H1 (cell line): ENCODE data around the gene ACSL3. TPM values are rescaled to one million over a fixed set of nuclear protein-coding genes. Genes with fewer than 3 reads are reported as not detected.

Experiments used
- CTCF ChIA-PET: fragments of 300-600 bp; sonication (Branson Sonifier 250); formaldehyde crosslinking; loops from one replicate; lab custom pipeline; 2021; ENCODE audit not compliant: partially characterized antibody; lab: Charles Lee
- POLR2A ChIA-PET: fragments of 300-600 bp; sonication (Branson Sonifier 250); formaldehyde crosslinking; loops from one replicate; lab custom pipeline; 2021; ENCODE audit warnings: inconsistent platforms; ENCODE audit not compliant: partially characterized antibody; lab: Charles Lee
- DNase-seq, 2 experiments: peaks; one replicate each; pipeline versions ENCODE4 v3.0.0 to v3.0.0-alpha.2; 2010 to 2022; ENCODE audit warnings: low spot score in 2 of 2, low read depth in 1 of 2, mixed read lengths in 1 of 2
- FAIRE-seq: peaks from 2 replicates; lab custom pipeline; 2011; peaks lifted over from hg19 to GRCh38; lab: Jason Lieb, UNC
- H2AFZ ChIP-seq: 2 replicates; pipeline ENCODE4 v1.8.1; 2012; ENCODE audit warnings: low read length, inconsistent platforms
- H2AK5ac ChIP-seq: 2 replicates; pipeline ENCODE4 v1.6.1; 2013; ENCODE audit warnings: low read depth, low read length
- H2BK120ac ChIP-seq: replicated peaks from 2 replicates; pipeline ENCODE3; 2013; ENCODE audit warnings: low read depth, low read length, inconsistent platforms
- H2BK12ac ChIP-seq: 2 replicates; pipeline ENCODE4 v1.6.1; 2013; ENCODE audit warnings: low read depth, low read length
- H2BK15ac ChIP-seq: 2 replicates; pipeline ENCODE4 v1.6.1; 2013; ENCODE audit warnings: low read length
- H2BK20ac ChIP-seq: 2 replicates; pipeline ENCODE4 v1.6.1; 2013; ENCODE audit warnings: low read length
- H2BK5ac ChIP-seq: 2 replicates; pipeline ENCODE4 v1.6.1; 2013; ENCODE audit warnings: low read depth, low read length
- H3K14ac ChIP-seq: 2 replicates; pipeline ENCODE4 v1.6.1; 2013; ENCODE audit warnings: inconsistent platforms; ENCODE audit not compliant: insufficient read length
- H3K18ac ChIP-seq: 2 replicates; pipeline ENCODE4 v1.6.1; 2013; ENCODE audit warnings: low read length; ENCODE audit errors: extremely low read depth
- H3K23ac ChIP-seq: 2 replicates; pipeline ENCODE4 v1.6.1; 2013; ENCODE audit warnings: inconsistent platforms; ENCODE audit not compliant: insufficient read length
- H3K23me2 ChIP-seq: 2 replicates; pipeline ENCODE4 v1.6.1; 2013; ENCODE audit warnings: low read depth, low read length
- H3K27ac ChIP-seq: 2 replicates; pipeline ENCODE4 v1.6.1; 2011; ENCODE audit warnings: low read depth, low read length, inconsistent platforms
- H3K27me3 ChIP-seq, 4 experiments: replicated peaks in 1 of 4; 1 replicate in 1 of 4; 2 replicates in 3 of 4; pipeline versions ENCODE4 v1.6.1 to v1.8.1; 2011 to 2013; ENCODE audit warnings: low read length in 3 of 4, mild to moderate bottlenecking in 3 of 4, inconsistent platforms in 2 of 4, mixed read lengths in 2 of 4, moderate library complexity in 1 of 4; ENCODE audit not compliant: control insufficient read depth in 3 of 4, insufficient read depth in 3 of 4; ENCODE audit errors: extremely low read depth in 1 of 4
- H3K36me3 ChIP-seq, 4 experiments: 2 replicates each; pipeline versions ENCODE4 v1.6.1 to v1.8.1; 2011 to 2013; ENCODE audit warnings: mild to moderate bottlenecking in 4 of 4, low read length in 3 of 4, moderate library complexity in 2 of 4, control low read depth in 1 of 4, inconsistent platforms in 1 of 4; ENCODE audit not compliant: insufficient read depth in 4 of 4, control insufficient read depth in 2 of 4
- H3K4ac ChIP-seq: replicated peaks from 2 replicates; pipeline ENCODE3; 2013; ENCODE audit warnings: low read length, low read depth, mixed read lengths, inconsistent platforms; ENCODE audit not compliant: insufficient read length
- H3K4me1 ChIP-seq, 4 experiments: replicated peaks in 1 of 4; 1 replicate in 1 of 4; 2 replicates in 3 of 4; pipeline versions ENCODE4 v1.6.1 to v1.8.1; 2011 to 2013; ENCODE audit warnings: low read length in 3 of 4, inconsistent platforms in 2 of 4, mixed read lengths in 1 of 4; ENCODE audit not compliant: insufficient read depth in 4 of 4, control insufficient read depth in 3 of 4
- H3K4me2 ChIP-seq, 2 experiments: 2 replicates each; pipeline versions ENCODE4 v1.6.1 to v1.8.1; 2011 to 2013; ENCODE audit warnings: low read depth in 2 of 2, low read length in 2 of 2, control low read depth in 1 of 2, inconsistent platforms in 1 of 2, mild to moderate bottlenecking in 1 of 2; ENCODE audit not compliant: insufficient read depth in 1 of 2
- H3K4me3 ChIP-seq, 4 experiments: fragments of 200-600, 300-600 bp in 1 of 4; sonication (generic), shearing (Covaris generic), sonication (Bioruptor Twin) in 1 of 4; 2 replicates each; pipeline versions ENCODE4 v1.5.1 to v1.8.1; 2011 to 2016; ENCODE audit warnings: low read length in 4 of 4, low read depth in 3 of 4, control low read depth in 2 of 4, inconsistent platforms in 2 of 4, mild to moderate bottlenecking in 2 of 4, mixed read lengths in 1 of 4, moderate library complexity in 1 of 4; ENCODE audit not compliant: insufficient read depth in 2 of 4; ENCODE audit errors: extremely low read depth in 1 of 4
- H3K56ac ChIP-seq: replicated peaks from 2 replicates; pipeline ENCODE3; 2013; ENCODE audit warnings: low read depth, mild to moderate bottlenecking, mixed read lengths, low read length, inconsistent platforms; ENCODE audit not compliant: insufficient read length
- H3K79me1 ChIP-seq: 2 replicates; pipeline ENCODE4 v1.6.1; 2013; ENCODE audit warnings: low read depth, low read length, control low read depth
- H3K79me2 ChIP-seq, 2 experiments: 2 replicates each; pipeline versions ENCODE4 v1.6.1 to v1.8.1; 2012 to 2013; ENCODE audit warnings: low read length in 2 of 2, mild to moderate bottlenecking in 2 of 2, inconsistent platforms in 1 of 2; ENCODE audit not compliant: insufficient read depth in 2 of 2, control insufficient read depth in 1 of 2
- H3K9ac ChIP-seq, 4 experiments: replicated peaks in 1 of 4; 1 replicate in 1 of 4; 2 replicates in 3 of 4; pipeline versions ENCODE4 v1.6.1 to v1.8.1; 2011 to 2013; ENCODE audit warnings: low read depth in 3 of 4, low read length in 3 of 4, control low read depth in 2 of 4, mild to moderate bottlenecking in 2 of 4, moderate library complexity in 2 of 4, inconsistent platforms in 1 of 4; ENCODE audit errors: extremely low read depth in 1 of 4
- H3K9me3 ChIP-seq, 2 experiments: 2 replicates each; pipeline versions ENCODE4 v1.6.1 to v1.8.1; 2012 to 2013; ENCODE audit warnings: mild to moderate bottlenecking in 2 of 2, moderate library complexity in 2 of 2, control low read depth in 1 of 2, inconsistent platforms in 1 of 2, low read depth in 1 of 2, low read length in 1 of 2, mixed read lengths in 1 of 2; ENCODE audit not compliant: insufficient read depth in 2 of 2
- H4K20me1 ChIP-seq, 2 experiments: replicated peaks in 1 of 2; 2 replicates each; pipeline versions ENCODE3 to v1.8.1; 2011 to 2013; ENCODE audit warnings: inconsistent platforms in 2 of 2, low read length in 2 of 2, mild to moderate bottlenecking in 1 of 2; ENCODE audit not compliant: insufficient read depth in 2 of 2, control insufficient read depth in 1 of 2
- H4K5ac ChIP-seq: 2 replicates; pipeline ENCODE4 v1.6.1; 2013; ENCODE audit warnings: low read length, low read depth, mixed read lengths, inconsistent platforms; ENCODE audit not compliant: insufficient read length
- H4K8ac ChIP-seq: 2 replicates; pipeline ENCODE4 v1.8.0; 2013; ENCODE audit warnings: mild to moderate bottlenecking, moderate library complexity, low read length, inconsistent platforms; ENCODE audit not compliant: insufficient read depth; ENCODE audit errors: extremely low read depth
- H4K91ac ChIP-seq: replicated peaks from 2 replicates; pipeline ENCODE3; 2013; ENCODE audit warnings: low read length, mixed read lengths, inconsistent platforms; ENCODE audit not compliant: insufficient read length
- CTBP2 ChIP-seq: IDR thresholded peaks from 2 replicates; pipeline ENCODE4 v1.7.0; 2011; ENCODE audit warnings: borderline replicate concordance, mild to moderate bottlenecking, moderate library complexity, mixed read lengths, low read length; ENCODE audit not compliant: insufficient read depth, insufficient read length
- E2F6 ChIP-seq: IDR thresholded peaks from 2 replicates; pipeline ENCODE4 v1.6.1; 2012; ENCODE audit warnings: inconsistent platforms
- EGR1 ChIP-seq: IDR thresholded peaks from 2 replicates; pipeline ENCODE4 v1.6.1; 2011; ENCODE audit warnings: low read depth, low read length, borderline replicate concordance
- EZH2 ChIP-seq: fragments of 200-600 bp; sonication (generic); IDR thresholded peaks from 2 replicates; pipeline ENCODE4 v1.7.1; 2012; ENCODE audit warnings: low read depth, mild to moderate bottlenecking, moderate library complexity, low read length, inconsistent platforms; ENCODE audit not compliant: severe bottlenecking
- FOSL1 ChIP-seq: IDR thresholded peaks from 2 replicates; pipeline ENCODE4 v1.6.1; 2011; ENCODE audit warnings: mild to moderate bottlenecking, low read depth, low read length, moderate library complexity; ENCODE audit not compliant: insufficient read depth
- JUND ChIP-seq: IDR thresholded peaks from 2 replicates; pipeline ENCODE4 v1.6.1; 2011; ENCODE audit warnings: mild to moderate bottlenecking, improper control_type of control experiment, low read length
- KDM4A ChIP-seq: IDR thresholded peaks from one replicate; pipeline ENCODE4 v1.7.1; 2012; ENCODE audit warnings: low read depth, mild to moderate bottlenecking, moderate library complexity, low read length, inconsistent platforms; ENCODE audit not compliant: severe bottlenecking
- RAD21 ChIP-seq, 2 experiments: IDR thresholded peaks in 1 of 2; conservative IDR thresholded peaks in 1 of 2; 2 replicates each; pipeline ENCODE4 v1.6.1; 2011; ENCODE audit warnings: low read depth in 2 of 2, low read length in 2 of 2, improper control_type of control experiment in 1 of 2, inconsistent platforms in 1 of 2, mild to moderate bottlenecking in 1 of 2, moderate library complexity in 1 of 2
- SIN3A ChIP-seq, 2 experiments: IDR thresholded peaks in 1 of 2; conservative IDR thresholded peaks in 1 of 2; 2 replicates each; pipeline ENCODE4 v1.6.1; 2011 to 2012; ENCODE audit warnings: low read length in 2 of 2, improper control_type of control experiment in 1 of 2, low read depth in 1 of 2, mild to moderate bottlenecking in 1 of 2
- TAF7 ChIP-seq: optimal IDR thresholded peaks from 2 replicates; pipeline ENCODE3; 2011; ENCODE audit warnings: low read depth, mild to moderate bottlenecking, inconsistent platforms, low read length, moderate library complexity, borderline replicate concordance
- USF2 ChIP-seq: IDR thresholded peaks from 2 replicates; pipeline ENCODE4 v1.6.1; 2011; ENCODE audit warnings: low read length, improper control_type of control experiment
- WGBS, 2 experiments: shearing (Covaris generic) in 1 of 2; methylation state at CpG; one replicate each; pipeline versions ENCODE4 v1.1.6 to v1.1.7; 2013 to 2015; ENCODE audit warnings: low lambda C conversion rate in 2 of 2, mixed read lengths in 2 of 2, inconsistent platforms in 1 of 2, low coverage in 1 of 2, missing lambda C conversion rate in 1 of 2; ENCODE audit not compliant: insufficient replicate concordance in 2 of 2, insufficient coverage in 1 of 2, insufficient read length in 1 of 2; ENCODE audit errors: extremely low coverage in 1 of 2, missing lambda C conversion rate in 1 of 2; 5-methylcytosine and 5-hydroxymethylcytosine counted together
- polyA plus RNA-seq, 7 experiments: library from polyadenylated mRNA; depleted of rRNA in 3 of 7; stranded (reverse) in 5 of 7; unstranded in 2 of 7; fragments of >200 nt in 5 of 7; fragments of 200-250 nt in 2 of 7; gene quantifications; 1 replicate in 5 of 7; 2 replicates in 1 of 7; 4 replicates in 1 of 7; pipeline versions ENCODE4 v1.2.1 to v1.2.3, GENCODE V29; 2011 to 2013; ENCODE audit warnings: missing spikeins in 2 of 7, mixed read lengths in 2 of 7
- total RNA-seq: library from RNA; stranded (reverse); fragmentation: NEBNext Ultra II Directional; extraction: Animal tissue kit (Norgen Biotek cat#: 25700); gene quantifications from 2 replicates; pipeline ENCODE4 v1.2.1, GENCODE V29; 2021

Gene ACSL3
- total and polyA plus RNA-seq, 2 of the 8 experiments (the other 6 are each of a cell fraction or from before 2014, with no cell fraction given), result 37.5 to 98.1 TPM

GRCh38 chr2:222927600-222927999 is 66.8 kb downstream of the ACSL3 start:
- Histone ChIP-seq H3K4me3 (no peak overlapping the region), H4K8ac (no peak overlapping the region), H2AK5ac (no peak overlapping the region), H3K56ac (no peak overlapping the region), H3K36me3 (peaks cover 5 to 55% (median 21%) of the 10 kb centered on the region in 4 experiments; a peak in 7 of 8 replicates), H3K4ac (no peak overlapping the region), H3K9me3 (no peaks in the 10 kb centered on the region), H3K23me2 (no peaks in the 10 kb centered on the region), H4K91ac (no peak overlapping the region), H2BK20ac (no peak overlapping the region), H3K27ac (no peak overlapping the region), H4K5ac (no peak overlapping the region), H3K27me3 (no peaks in the 10 kb centered on the region), H2BK12ac (no peak overlapping the region), H3K79me2 (no peaks in the 10 kb centered on the region), H3K4me1 (no peaks in the 10 kb centered on the region), H3K18ac (no peak overlapping the region), H2BK120ac (no peak overlapping the region), H3K9ac (no peak overlapping the region), H3K14ac (no peak overlapping the region), H2BK15ac (no peak overlapping the region), H4K20me1 (no peaks in the 10 kb centered on the region), H3K4me2 (no peak overlapping the region), H2BK5ac (no peak overlapping the region), H3K79me1 (no peaks in the 10 kb centered on the region), H2AFZ (no peak overlapping the region), H3K23ac (no peak overlapping the region)
- ChIA-PET CTCF (interaction anchor here (1.4 to 2.2 kb wide), 4 partner anchors 12 to 218 kb away, joined by 4 to 12 read pairs (median 6); no protein-coding TSS in a partner anchor), POLR2A (no interaction called here)
- DNase-seq (no peak), FAIRE-seq (peak; percentile 7)
- WGBS, 2 experiments, result 96% methylated on average over 5 of the region's 5 CpGs; no CpG with 5 or more reads in 1 of the 2 experiments
- TF ChIP-seq CTBP2 (no peak), RAD21 (IDR thresholded peaks at IDR 0.05 in 1 of 2, conservative IDR thresholded peaks at IDR 0.05 in 1 of 2; ENCODE audit: low read depth in 2 of 2, low read length in 2 of 2) (no peak), USF2 (no peak), FOSL1 (no peak), JUND (no peak), EZH2 (no peak), EGR1 (no peak), TAF7 (no peak), SIN3A (conservative IDR thresholded peaks at IDR 0.05 in 1 of 2, IDR thresholded peaks at IDR 0.05 in 1 of 2; ENCODE audit: low read depth in 1 of 2, low read length in 2 of 2) (no peak), E2F6 (no peak), KDM4A (no peak)
